Heart right ventricle (tissue), 16 donors: ENCODE measurements around the gene OR10G7. TPM values are rescaled to one million over a fixed set of nuclear protein-coding genes. Genes with fewer than 3 reads are reported as not detected.

Experiments used
- ATAC-seq, 8 donors: fragments of 200-7000 bp; cut with Tn5 transposase; one replicate each; pipeline ENCODE4 v1.9.1; 2020; ENCODE audit warnings: mild to moderate bottlenecking in 8 of 8, moderate library complexity in 8 of 8, moderate number of reproducible peaks in 1 of 8
- DNase-seq, 2 donors: peaks; one replicate each; pipeline ENCODE4 v3.0.0-alpha.2; 2020
- H3K27ac ChIP-seq, 10 donors: fragments of 200-600 bp; sonication (generic) in 2 of 10; one replicate each; pipeline versions ENCODE4 v1.5.0 to v1.8.0; 2020 to 2022; ENCODE audit warnings: mild to moderate bottlenecking in 3 of 10
- H3K27me3 ChIP-seq, 7 donors: fragments of 200-600 bp; one replicate each; pipeline ENCODE4 v1.8.0; 2021 to 2022; ENCODE audit warnings: mild to moderate bottlenecking in 2 of 7
- H3K36me3 ChIP-seq, 9 donors: fragments of 200-600 bp; sonication (generic) in 1 of 9; one replicate each; pipeline versions ENCODE4 v1.5.0 to v1.8.0; 2020 to 2022; ENCODE audit warnings: mild to moderate bottlenecking in 2 of 9
- H3K4me1 ChIP-seq, 9 donors: fragments of 200-600 bp; sonication (generic) in 1 of 9; one replicate each; pipeline versions ENCODE4 v1.5.0 to v1.8.0; 2020 to 2022; ENCODE audit warnings: mild to moderate bottlenecking in 4 of 9
- H3K4me3 ChIP-seq, 10 donors: fragments of 200-600 bp; sonication (generic) in 2 of 10; one replicate each; pipeline versions ENCODE4 v1.5.0 to v1.8.0; 2020 to 2022; ENCODE audit warnings: mild to moderate bottlenecking in 7 of 10, moderate library complexity in 2 of 10
- H3K9me3 ChIP-seq, 11 donors: fragments of 200-600 bp in 10 of 11; sonication (generic) in 2 of 11; one replicate each; pipeline versions ENCODE4 v1.5.0 to v1.8.0; 2013 to 2022; ENCODE audit warnings: mild to moderate bottlenecking in 2 of 11, control low read depth in 1 of 11, moderate library complexity in 1 of 11
- WGBS, 2 donors: extraction: QIAGEN DNeasy Blood & Tissue Kit; methylation state at CpG; one replicate each; pipeline ENCODE4 v1.1.7; 2013; ENCODE audit warnings: inconsistent platforms in 1 of 2; 5-methylcytosine and 5-hydroxymethylcytosine counted together
- intact Hi-C, 10 donors: fragments of 100-400 bp; cut with DNase I; formaldehyde crosslinking; loops; one replicate each; pipeline versions ENCODE4 v1.11.1 to v1.14.2; 2022
- long read RNA-seq, 3 donors: library from polyadenylated mRNA; unstranded; transcript quantifications; one replicate each; pipeline ENCODE4 v2.0.0, GENCODE V29; 2020 to 2021
- polyA plus RNA-seq, 2 donors: library from polyadenylated mRNA; stranded (reverse); fragments of 200-250 nt; gene quantifications; one replicate each; pipeline ENCODE4 v1.2.3, GENCODE V29; 2013
- total RNA-seq, 10 donors: library from RNA; stranded (reverse); fragmentation: NEBNext Ultra II Directional in 3 of 10; extraction: Animal tissue kit (Norgen Biotek cat#: 25700) in 3 of 10; gene quantifications; one replicate each; pipeline versions ENCODE4 v1.2.1 to v1.2.4, GENCODE V29; 2021 to 2023
- TF ChIP-seq, protein P1 (sequence below), 9 donors: fragments of 200-600 bp; sonication (generic) in 2 of 9; IDR thresholded peaks; one replicate each; pipeline versions ENCODE4 v1.5.0 to v1.8.0; 2021 to 2022; ENCODE audit warnings: antibody characterized with exemption in 9 of 9, mild to moderate bottlenecking in 5 of 9, moderate library complexity in 1 of 9
- donor health status: Arrhythmogenic right ventricular cardiomyopathy.
- donor health status: ischemic (EF 13 %, LVEDD 7.1; RV severe dilation, severe dysfunction).
- donor health status: healthy with polysubstance abuse.
- donor health status: DM: no; HTN: yes; CAD: no.
- donor health status: DM: no; HTN: no; CAD: no.
- donor health status: ischemic (EF 25% LVEDD 6.9; RV normal size, moderate dysfunction).
- donor health status: ischemic (EF 25% LVEDD 5.7; RV mildly dilated, moderate dysfunction).
- donor health status: healthy.
- donor health status: DM: yes; HTN: yes; CAD: no.
- donor health status: Ischemic cardiomyopathy.
- donor health status: ischemic (EF 35%, LVEDD 5.7; RV mildly dilated, moderate dysfunction).
- donor health status: nonischemic (EF 11% LVEDD 7.7; RV severe dilation, severe dysfunction).
- donor health status: DM: yes; HTN: yes; CAD: no.
- donor health status: PGD.
- donor health status: ischemic (EF 29% LVEDD 5.4; RV normal size, mild dysfunction).
- donor health status: nonischemic (EF 23%, LVEDD 6.1; RV moderate dilation, normal function).

OR10G7 gene, protein sequence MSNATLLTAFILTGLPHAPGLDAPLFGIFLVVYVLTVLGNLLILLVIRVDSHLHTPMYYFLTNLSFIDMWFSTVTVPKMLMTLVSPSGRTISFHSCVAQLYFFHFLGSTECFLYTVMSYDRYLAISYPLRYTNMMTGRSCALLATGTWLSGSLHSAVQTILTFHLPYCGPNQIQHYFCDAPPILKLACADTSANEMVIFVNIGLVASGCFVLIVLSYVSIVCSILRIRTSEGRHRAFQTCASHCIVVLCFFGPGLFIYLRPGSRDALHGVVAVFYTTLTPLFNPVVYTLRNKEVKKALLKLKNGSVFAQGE
- not detected for total RNA-seq
- not detected for polyA plus RNA-seq
- long read RNA-seq, donor 1, result 0 reads
- long read RNA-seq, donor 2, result 0 reads
- long read RNA-seq, donor 3, result 0 reads

DNA sequence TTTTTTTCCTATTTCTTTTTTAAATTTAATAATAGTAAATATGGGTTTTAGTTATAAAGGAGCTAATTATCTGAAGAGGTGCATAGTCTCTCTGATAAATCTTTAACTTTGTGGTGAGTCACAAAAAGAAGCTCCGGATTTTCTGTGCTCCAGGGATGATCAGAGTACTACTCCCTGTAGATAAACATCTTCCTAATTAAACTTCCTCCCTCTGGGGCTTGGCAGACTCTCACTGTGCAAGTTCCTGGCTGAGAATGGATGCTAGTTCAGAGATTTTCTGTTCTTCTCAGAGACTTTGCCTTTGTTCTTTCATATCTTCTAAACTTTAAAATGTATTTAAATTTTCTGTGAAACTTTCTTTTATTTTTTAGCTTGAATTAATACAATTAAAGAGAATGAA lies at the start of gene OR10G7:
OR10G7 (minus strand) TSS at position 72 of the 400 bp plus-strand sequence. CDS start 2,324 bp downstream, outside the sequence.
- TF ChIP-seq, protein P1, sequence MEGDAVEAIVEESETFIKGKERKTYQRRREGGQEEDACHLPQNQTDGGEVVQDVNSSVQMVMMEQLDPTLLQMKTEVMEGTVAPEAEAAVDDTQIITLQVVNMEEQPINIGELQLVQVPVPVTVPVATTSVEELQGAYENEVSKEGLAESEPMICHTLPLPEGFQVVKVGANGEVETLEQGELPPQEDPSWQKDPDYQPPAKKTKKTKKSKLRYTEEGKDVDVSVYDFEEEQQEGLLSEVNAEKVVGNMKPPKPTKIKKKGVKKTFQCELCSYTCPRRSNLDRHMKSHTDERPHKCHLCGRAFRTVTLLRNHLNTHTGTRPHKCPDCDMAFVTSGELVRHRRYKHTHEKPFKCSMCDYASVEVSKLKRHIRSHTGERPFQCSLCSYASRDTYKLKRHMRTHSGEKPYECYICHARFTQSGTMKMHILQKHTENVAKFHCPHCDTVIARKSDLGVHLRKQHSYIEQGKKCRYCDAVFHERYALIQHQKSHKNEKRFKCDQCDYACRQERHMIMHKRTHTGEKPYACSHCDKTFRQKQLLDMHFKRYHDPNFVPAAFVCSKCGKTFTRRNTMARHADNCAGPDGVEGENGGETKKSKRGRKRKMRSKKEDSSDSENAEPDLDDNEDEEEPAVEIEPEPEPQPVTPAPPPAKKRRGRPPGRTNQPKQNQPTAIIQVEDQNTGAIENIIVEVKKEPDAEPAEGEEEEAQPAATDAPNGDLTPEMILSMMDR (IDR thresholded peaks at IDR 0.05), result no peak
- DNase-seq, result no peak
- Histone ChIP-seq H3K4me1 (no peaks in the 10 kb centered on the region), H3K4me3 (no peak within 1 kb of the TSS), H3K27me3 (peaks cover 0 to 3% (median 0%) of the 10 kb centered on the region in 7 donors), H3K9me3 (no peaks in the 10 kb centered on the region), H3K36me3 (no peaks in the 10 kb centered on the region), H3K27ac (no peak within 1 kb of the TSS)
- no peak for ATAC-seq
- intact Hi-C loops, result no loop called here
- WGBS, 2 donors, result 5 to 11% methylated on average over 1 of the region's 1 CpG

DNA sequence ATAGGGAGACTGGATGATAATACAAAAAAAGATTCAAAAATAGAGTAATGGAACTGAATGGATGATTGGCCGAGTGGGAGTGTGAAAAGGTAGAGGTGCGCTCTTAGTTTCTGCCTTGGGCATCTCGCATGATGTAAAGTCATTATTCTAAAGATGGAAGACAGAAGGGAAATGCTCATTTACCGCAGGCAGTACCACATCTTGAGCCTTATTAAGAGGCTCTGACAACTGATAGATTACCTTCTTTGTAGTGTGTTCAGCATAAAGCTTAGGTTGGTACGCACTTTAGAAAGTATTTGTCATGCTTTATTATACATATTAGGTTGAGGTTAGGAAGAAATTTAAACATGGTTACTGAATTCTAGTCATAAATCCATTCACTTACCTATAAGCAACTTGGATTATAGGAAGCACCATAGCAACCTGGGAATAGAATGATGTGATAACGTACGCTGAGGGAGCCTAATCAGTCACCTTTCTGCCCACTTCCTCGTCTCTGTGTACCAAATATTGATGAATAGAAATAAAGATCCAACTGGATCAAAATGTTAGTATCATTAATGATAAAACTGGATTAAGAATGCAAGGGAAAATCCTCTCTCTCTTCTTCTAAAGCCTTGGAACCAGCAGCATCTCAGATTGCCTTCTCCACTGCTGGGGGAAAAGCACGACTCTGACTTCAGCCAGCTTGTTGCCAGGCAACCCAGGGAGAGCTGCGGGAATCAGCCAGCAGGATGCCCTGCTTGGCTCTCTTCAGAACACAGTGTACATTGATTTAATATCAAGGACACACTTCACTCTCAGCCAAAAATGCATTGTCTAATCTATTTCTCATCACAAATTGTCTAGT lies 45.1 kb upstream of the OR10G7 start:
- no peak for DNase-seq
- no peak overlapping the region for H3K27ac ChIP-seq
- TF ChIP-seq, protein P1 (IDR thresholded peaks at IDR 0.05), result no peak
- peaks cover 0 to 48% (median 6%) of the 10 kb centered on the region in 7 donors for H3K27me3 ChIP-seq
- WGBS, 2 donors, result 57 to 58% methylated on average over 10 of the region's 10 CpGs
- H3K4me3 ChIP-seq, result no peak overlapping the region
- H3K4me1 ChIP-seq, result no peaks in the 10 kb centered on the region
- no peaks in the 10 kb centered on the region for H3K36me3 ChIP-seq
- intact Hi-C loops, result no loop called here
- no peaks in the 10 kb centered on the region for H3K9me3 ChIP-seq
- no peak for ATAC-seq

DNA sequence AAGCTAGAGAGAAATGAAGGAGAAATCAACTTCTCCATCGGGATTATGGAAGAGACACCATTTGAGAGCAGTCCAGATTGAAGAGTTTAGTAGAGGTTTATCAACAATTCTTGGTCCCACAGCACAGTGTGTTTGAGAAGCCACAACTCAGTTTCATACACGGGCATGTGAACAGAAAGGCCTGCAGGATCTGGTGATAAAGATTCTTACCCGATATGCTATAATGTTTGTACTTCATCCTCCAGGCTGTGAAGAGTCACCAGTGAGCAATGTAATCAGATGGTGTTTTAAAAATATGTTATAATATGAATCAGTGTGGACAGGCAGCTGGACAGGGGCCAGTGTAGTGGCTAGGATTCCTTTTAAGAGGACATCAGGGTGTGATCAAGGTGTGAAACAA lies 44.5 kb upstream of the OR10G7 start:
- H3K9me3 ChIP-seq, result no peaks in the 10 kb centered on the region
- WGBS, 2 donors, result 74 to 77% methylated on average over 3 of the region's 3 CpGs
- H3K4me1 ChIP-seq, result no peaks in the 10 kb centered on the region
- no peak overlapping the region for H3K27ac ChIP-seq
- no peaks in the 10 kb centered on the region for H3K36me3 ChIP-seq
- ATAC-seq, result no peak
- intact Hi-C loops, result no loop called here
- DNase-seq, result no peak
- no peak overlapping the region for H3K4me3 ChIP-seq
- H3K27me3 ChIP-seq, result peaks cover 0 to 51% (median 6%) of the 10 kb centered on the region in 7 donors
- TF ChIP-seq, protein P1 (IDR thresholded peaks at IDR 0.05), result no peak

DNA sequence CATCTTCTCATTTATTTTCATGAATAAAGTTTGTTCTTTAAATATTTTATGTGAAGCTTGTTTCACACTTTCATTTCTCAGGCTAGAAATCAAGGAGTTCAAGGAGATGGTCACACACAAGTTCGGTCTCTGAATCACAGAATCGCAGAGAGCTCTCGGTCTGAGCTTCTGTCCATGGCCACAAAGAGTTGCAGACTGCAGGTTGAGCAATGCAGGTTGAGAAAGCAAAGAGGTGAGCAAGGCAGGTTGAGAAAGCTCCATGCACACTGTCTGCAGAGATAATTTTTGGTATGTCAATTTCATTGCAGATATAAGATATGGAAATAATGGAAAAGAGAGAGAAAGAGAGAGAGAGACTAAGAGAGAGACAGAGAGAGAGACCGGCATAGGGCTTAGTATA lies 41.2 kb upstream of the OR10G7 start:
- ATAC-seq (no peak), DNase-seq (no peak)
- Histone ChIP-seq H3K4me3 (no peak overlapping the region), H3K36me3 (no peaks in the 10 kb centered on the region), H3K9me3 (no peaks in the 10 kb centered on the region), H3K27me3 (peaks cover 0 to 69% (median 22%) of the 10 kb centered on the region in 7 donors), H3K4me1 (no peaks in the 10 kb centered on the region), H3K27ac (no peak overlapping the region)
- 85 to 86% methylated on average over 4 of the region's 4 CpGs for WGBS, 2 donors
- intact Hi-C loops, result no loop called here
- TF ChIP-seq, protein P1 (IDR thresholded peaks at IDR 0.05), result no peak
